ENCODE data around the gene ENOPH1.

DNA sequence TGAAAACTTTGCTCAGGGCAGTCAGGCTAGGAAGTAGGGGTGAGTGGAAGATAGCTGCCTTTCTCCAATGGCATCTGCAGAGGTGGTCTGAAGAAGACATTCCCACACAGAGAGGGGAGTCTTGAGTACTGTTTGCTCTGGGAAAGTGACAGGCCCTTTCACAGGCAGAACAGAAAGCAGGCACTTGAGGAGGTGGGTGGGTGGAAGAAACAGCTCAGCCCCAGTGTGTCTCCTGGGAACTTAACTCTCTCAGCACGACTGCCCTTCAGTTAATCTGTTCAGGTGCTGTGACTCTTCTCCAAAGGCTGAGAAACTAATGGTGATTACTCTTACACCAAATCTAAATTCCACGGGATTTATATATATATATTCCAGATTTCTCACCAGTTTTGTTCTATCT is 28.3 kb downstream of the ENOPH1 start:
- TF ChIP-seq, protein P1, sequence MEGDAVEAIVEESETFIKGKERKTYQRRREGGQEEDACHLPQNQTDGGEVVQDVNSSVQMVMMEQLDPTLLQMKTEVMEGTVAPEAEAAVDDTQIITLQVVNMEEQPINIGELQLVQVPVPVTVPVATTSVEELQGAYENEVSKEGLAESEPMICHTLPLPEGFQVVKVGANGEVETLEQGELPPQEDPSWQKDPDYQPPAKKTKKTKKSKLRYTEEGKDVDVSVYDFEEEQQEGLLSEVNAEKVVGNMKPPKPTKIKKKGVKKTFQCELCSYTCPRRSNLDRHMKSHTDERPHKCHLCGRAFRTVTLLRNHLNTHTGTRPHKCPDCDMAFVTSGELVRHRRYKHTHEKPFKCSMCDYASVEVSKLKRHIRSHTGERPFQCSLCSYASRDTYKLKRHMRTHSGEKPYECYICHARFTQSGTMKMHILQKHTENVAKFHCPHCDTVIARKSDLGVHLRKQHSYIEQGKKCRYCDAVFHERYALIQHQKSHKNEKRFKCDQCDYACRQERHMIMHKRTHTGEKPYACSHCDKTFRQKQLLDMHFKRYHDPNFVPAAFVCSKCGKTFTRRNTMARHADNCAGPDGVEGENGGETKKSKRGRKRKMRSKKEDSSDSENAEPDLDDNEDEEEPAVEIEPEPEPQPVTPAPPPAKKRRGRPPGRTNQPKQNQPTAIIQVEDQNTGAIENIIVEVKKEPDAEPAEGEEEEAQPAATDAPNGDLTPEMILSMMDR (IDR thresholded peaks at IDR 0.05): no peak
- no peak for TF ChIP-seq POLR2AphosphoS5 (IDR thresholded peaks at IDR 0.05; ENCODE audit: insufficient read depth in 1 of 2, low read depth in 1 of 2)
